HG03175 (cell line): ENCODE measurements around the gene ZNF230.

Experiments
- ATAC-seq: cut with Tn5 transposase; IDR thresholded peaks from one replicate; pipeline ENCODE4 v1.9.1; 2021; ENCODE audit warnings: mild to moderate bottlenecking, moderate library complexity; ENCODE audit not compliant: unreplicated experiment

Gene ZNF230

GRCh38 chr19:44032001-44032610 is 29.3 kb downstream of the ZNF230 start:
- ATAC-seq: no peak

- no peak for ATAC-seq
Observed at GRCh38 chr19:44042147-44042546, 39.4 kb downstream of the ZNF230 start.

GRCh38 chr19:44050740-44051649 is 48.2 kb downstream of the ZNF230 start:
- ATAC-seq: no peak

- ATAC-seq: peak; percentile 53
Observed at GRCh38 chr19:44051650-44052402, 49.1 kb downstream of the ZNF230 start, which contains the start of gene ZNF223. ZNF223 (plus strand) TSS chr19:44052036; CDS start chr19:44055177, 3,141 bp downstream.

- no peak for ATAC-seq
Observed at GRCh38 chr19:44055870-44056269, 53.1 kb downstream of the ZNF230 start.

GRCh38 chr19:44059229-44059628 is 56.5 kb downstream of the ZNF230 start:
- no peak for ATAC-seq

- ATAC-seq: no peak
Observed at GRCh38 chr19:44061038-44061437, 58.3 kb downstream of the ZNF230 start.
